Esophagus muscularis mucosa (tissue), 4 donors: ENCODE data around the gene PYGM. TPM values are rescaled to one million over a fixed set of nuclear protein-coding genes. Genes with fewer than 3 reads are reported as not detected.

Experiments used
- DNase-seq: peaks from one replicate; pipeline ENCODE4 v3.0.0-alpha.2; 2017; ENCODE audit errors: extremely low spot score
- H3K27ac ChIP-seq, 4 donors: fragments of 200-600 bp; sonication (generic); replicated peaks in 1 of 4; 1 replicate in 3 of 4; 2 replicates in 1 of 4; pipeline ENCODE4 v1.5.1; 2016 to 2019; ENCODE audit warnings: mild to moderate bottlenecking in 1 of 4
- H3K27me3 ChIP-seq, 4 donors: fragments of 200-600 bp; sonication (generic); one replicate each; pipeline versions ENCODE4 v1.5.1 to v1.6.0; 2016 to 2019
- H3K36me3 ChIP-seq, 4 donors: fragments of 200-600 bp; sonication (generic); one replicate each; pipeline ENCODE4 v1.5.1; 2016 to 2019
- H3K4me1 ChIP-seq, 4 donors: fragments of 200-600 bp; sonication (generic); one replicate each; pipeline ENCODE4 v1.5.1; 2016 to 2019
- H3K4me3 ChIP-seq, 4 donors: fragments of 200-600 bp; sonication (generic); 1 replicate in 2 of 4; 2 replicates in 2 of 4; pipeline ENCODE4 v1.5.1; 2016 to 2019; ENCODE audit warnings: mild to moderate bottlenecking in 4 of 4, moderate library complexity in 1 of 4
- H3K9me3 ChIP-seq, 4 donors: fragments of 200-600 bp; sonication (generic); 1 replicate in 3 of 4; 2 replicates in 1 of 4; pipeline ENCODE4 v1.5.1; 2016 to 2019
- CTCF ChIP-seq, 3 experiments: fragments of 200-600 bp in 2 of 3; fragments of 450-650 bp in 1 of 3; sonication (generic) in 2 of 3; IDR thresholded peaks; one replicate each; pipeline ENCODE4 v1.5.1; 2017 to 2019; ENCODE audit warnings: antibody characterized with exemption in 3 of 3, mild to moderate bottlenecking in 2 of 3, moderate library complexity in 1 of 3
- EP300 ChIP-seq: sonication (generic); formaldehyde crosslinking; IDR thresholded peaks from one replicate; pipeline ENCODE4 v1.6.1; 2017; ENCODE audit warnings: antibody characterized with exemption
- POLR2A ChIP-seq: fragments of 450-650 bp; IDR thresholded peaks from one replicate; pipeline ENCODE4 v1.6.1; 2017; ENCODE audit warnings: antibody characterized with exemption, moderate library complexity, mild to moderate bottlenecking, low read depth
- POLR2AphosphoS5 ChIP-seq, 2 donors: sonication (generic); formaldehyde crosslinking; IDR thresholded peaks; one replicate each; pipeline ENCODE4 v1.6.1; 2017; ENCODE audit warnings: antibody characterized with exemption in 2 of 2
- WGBS: methylation state at CpG from one replicate; pipeline ENCODE4 v1.1.5; 2018; 5-methylcytosine and 5-hydroxymethylcytosine counted together
- intact Hi-C: fragments of 100-400 bp; cut with DNase I; formaldehyde crosslinking; loops from one replicate; pipeline ENCODE4 v1.15.1; 2023
- total RNA-seq, 4 donors: library from RNA; depleted of rRNA; stranded (reverse); fragments of >200 nt; gene quantifications; one replicate each; pipeline versions ENCODE4 v1.1.0 to v1.2.1, GENCODE V29; 2016

The PYGM gene
- total RNA-seq, 4 donors from 2014 or later = 18.4 to 57.2 (median 26.3) TPM

DNA sequence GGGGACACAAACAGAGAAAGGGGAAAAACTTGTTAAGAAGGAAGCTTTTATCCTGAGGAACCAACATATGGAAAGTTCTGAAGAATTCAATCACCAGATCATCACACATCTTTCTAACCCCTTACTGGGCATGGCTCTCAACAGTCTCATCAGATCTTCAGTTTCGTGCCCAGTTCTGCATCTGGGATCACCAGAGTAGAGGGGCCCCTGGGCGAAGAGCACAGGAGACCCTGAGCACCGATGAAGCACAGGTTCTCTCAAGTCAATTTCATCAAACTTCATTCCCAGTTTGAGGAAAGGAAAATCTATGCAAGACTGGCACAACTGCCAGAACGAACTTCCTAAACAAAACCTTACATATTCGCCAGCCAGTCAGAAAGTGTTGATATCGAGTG, 8.5 kb upstream of the PYGM start:
- H3K36me3 ChIP-seq = peaks cover 84 to 100% (median 98%) of the 10 kb centered on the region in 4 donors
- peaks cover 50 to 82% (median 73%) of the 10 kb centered on the region in 4 donors for H3K4me1 ChIP-seq
- no peaks in the 10 kb centered on the region for H3K9me3 ChIP-seq
- intact Hi-C loops = no loop called here
- peak overlapping the region; percentile 69 to 88 (median 80) for H3K27ac ChIP-seq
- no peak for DNase-seq
- 78% methylated on average over 6 of the region's 6 CpGs for WGBS
- H3K27me3 ChIP-seq = no peaks in the 10 kb centered on the region
- TF ChIP-seq POLR2A (no peak), POLR2AphosphoS5 (IDR thresholded peaks at IDR 0.05) (no peak), CTCF (IDR thresholded peaks at IDR 0.05) (no peak), EP300 (no peak)
- H3K4me3 ChIP-seq = no peak overlapping the region

DNA sequence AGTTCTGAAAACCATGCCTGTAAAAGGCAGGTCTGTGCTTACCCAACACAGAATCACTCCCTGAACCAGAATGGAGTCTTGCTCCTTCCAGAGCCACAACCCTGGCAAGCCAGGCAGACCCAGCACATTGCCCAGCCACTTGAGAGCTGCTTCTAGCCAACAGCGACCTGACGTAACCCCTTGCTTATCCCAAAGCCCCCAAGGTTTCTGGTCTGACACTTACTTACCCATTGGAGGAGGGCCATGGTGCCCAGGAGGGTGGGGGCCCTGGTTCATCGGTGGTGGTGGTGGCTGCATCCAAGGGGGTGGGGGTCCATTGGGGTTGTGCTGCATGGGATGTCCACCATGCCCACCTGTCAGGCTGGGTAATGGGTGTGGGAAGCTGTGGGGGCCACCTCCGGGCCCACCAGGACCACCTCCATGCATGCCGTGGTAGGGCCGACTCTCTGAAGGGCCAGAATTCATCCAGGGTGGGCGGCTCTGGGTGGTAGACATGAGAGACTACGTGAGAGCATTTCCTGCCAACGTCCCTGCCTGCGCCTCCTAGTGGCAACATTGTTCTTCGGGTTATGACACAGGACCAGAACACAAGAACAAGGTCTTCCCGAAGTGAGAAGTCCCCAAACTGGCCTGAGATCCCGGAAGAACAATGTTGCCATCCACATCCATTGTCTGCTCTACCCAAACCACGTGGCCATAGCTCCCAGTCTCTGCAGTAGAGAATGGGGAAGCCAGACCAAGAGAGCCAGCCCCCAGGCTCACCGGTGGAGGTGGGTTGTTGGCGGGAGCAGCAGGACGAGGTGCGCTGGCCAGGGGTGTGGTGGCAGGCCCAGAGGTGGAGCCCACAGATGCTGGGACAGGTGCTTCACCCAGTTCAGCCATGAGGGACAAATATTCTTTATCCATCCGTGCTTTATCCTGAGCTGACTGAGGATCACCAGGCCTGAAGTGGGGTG, 7.8 kb upstream of the PYGM start:
- Histone ChIP-seq H3K27me3 (no peaks in the 10 kb centered on the region), H3K4me1 (peaks cover 50 to 82% (median 73%) of the 10 kb centered on the region in 4 donors), H3K9me3 (no peaks in the 10 kb centered on the region), H3K36me3 (peaks cover 80 to 100% (median 97%) of the 10 kb centered on the region in 4 donors), H3K4me3 (no peak overlapping the region), H3K27ac (peak overlapping the region; percentile 69 to 88 (median 80))
- no peak for DNase-seq
- TF ChIP-seq POLR2AphosphoS5 (IDR thresholded peaks at IDR 0.05) (peak in 1 of 2 donors; percentile 25), EP300 (no peak), POLR2A (no peak), CTCF (IDR thresholded peaks at IDR 0.05) (peak; percentile 70 to 82 (median 76))
- WGBS = 52% methylated on average over 11 of the region's 19 CpGs
- intact Hi-C loops = no loop called here

- Histone ChIP-seq H3K27me3 (no peaks in the 10 kb centered on the region), H3K4me1 (peaks cover 50 to 82% (median 73%) of the 10 kb centered on the region in 4 donors), H3K36me3 (peaks cover 73 to 100% (median 95%) of the 10 kb centered on the region in 4 donors), H3K4me3 (no peak overlapping the region), H3K9me3 (no peaks in the 10 kb centered on the region), H3K27ac (peak overlapping the region; percentile 69 to 88 (median 80))
- no peak for DNase-seq
- no peak for TF ChIP-seq CTCF (IDR thresholded peaks at IDR 0.05)
- no peak for TF ChIP-seq EP300
- 84% methylated on average over 10 of the region's 11 CpGs for WGBS
- intact Hi-C loops = no loop called here
Measured at GRCh38 chr11:64766881-64767280, 7.1 kb upstream of the PYGM start.

GRCh38 chr11:64765851-64766665, 6.3 kb upstream of the PYGM start:
- H3K4me1 ChIP-seq = peaks cover 51 to 83% (median 74%) of the 10 kb centered on the region in 4 donors
- TF ChIP-seq POLR2AphosphoS5 (IDR thresholded peaks at IDR 0.05) (no peak), EP300 (no peak), CTCF (IDR thresholded peaks at IDR 0.05) (no peak), POLR2A (no peak)
- WGBS = 88% methylated on average over 19 of the region's 42 CpGs

More at GRCh38 chr11:64765851-64766665, 6.3 kb upstream of the PYGM start:
- Histone ChIP-seq H3K27me3 (no peaks in the 10 kb centered on the region), H3K36me3 (peaks cover 66 to 91% (median 86%) of the 10 kb centered on the region in 4 donors), H3K4me3 (no peak overlapping the region), H3K9me3 (no peaks in the 10 kb centered on the region), H3K27ac (peak overlapping the region; percentile 85 to 92 (median 87))
- no peak for DNase-seq
- intact Hi-C loops = no loop called here
